GM18526 (cell line): ENCODE data around the gene ARL13B.
A peak's percentile ranks its signal among the peaks of the same experiment; 100 is the strongest.

ENCODE experiments used
- POLR2A ChIP-seq: IDR thresholded peaks from 3 replicates; pipeline ENCODE4 v1.6.1; 2011; ENCODE audit not compliant: insufficient read length; ENCODE audit errors: extremely low read depth

Gene ARL13B

DNA sequence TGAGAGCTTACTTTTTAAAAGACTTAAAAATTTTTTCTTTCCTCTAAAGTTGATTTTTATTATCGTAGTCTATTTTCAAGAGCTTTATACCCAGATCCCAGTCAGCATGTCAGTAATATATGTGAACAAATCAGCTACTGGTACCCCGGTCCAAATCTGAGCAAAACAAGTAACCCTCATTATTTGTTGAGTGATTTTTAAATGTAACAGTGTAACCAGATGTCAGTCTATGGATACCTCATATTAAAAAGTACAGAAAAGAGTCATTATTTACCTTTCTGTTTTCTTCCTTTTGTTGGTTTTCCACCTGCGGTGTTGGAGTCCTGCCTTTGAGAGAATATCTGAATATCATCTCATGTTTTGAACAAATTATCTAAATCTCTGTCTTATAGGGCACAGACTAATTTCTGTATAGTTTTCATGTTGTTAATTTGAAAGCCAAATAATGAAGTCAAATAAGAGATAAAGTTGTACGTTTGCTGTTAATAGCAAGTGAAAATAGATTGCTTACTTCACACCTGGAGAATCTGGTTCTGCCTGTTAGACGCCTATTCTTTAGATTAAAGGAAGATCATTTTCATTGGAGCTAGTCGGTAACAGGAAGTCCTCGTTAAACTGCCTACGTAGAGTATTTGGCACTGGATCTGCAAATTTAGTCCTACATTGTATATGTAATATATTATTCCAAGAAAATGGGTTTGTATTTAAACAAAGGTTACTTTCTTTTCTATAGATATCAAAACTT lies 48.3 kb downstream of the ARL13B start, which contains the start of gene STX19:
TSS of gene STX19 (minus strand) at position 505 of the 745 bp plus-strand sequence. CDS start 13,328 bp downstream, outside the sequence.
- TF ChIP-seq POLR2A: no peak

DNA sequence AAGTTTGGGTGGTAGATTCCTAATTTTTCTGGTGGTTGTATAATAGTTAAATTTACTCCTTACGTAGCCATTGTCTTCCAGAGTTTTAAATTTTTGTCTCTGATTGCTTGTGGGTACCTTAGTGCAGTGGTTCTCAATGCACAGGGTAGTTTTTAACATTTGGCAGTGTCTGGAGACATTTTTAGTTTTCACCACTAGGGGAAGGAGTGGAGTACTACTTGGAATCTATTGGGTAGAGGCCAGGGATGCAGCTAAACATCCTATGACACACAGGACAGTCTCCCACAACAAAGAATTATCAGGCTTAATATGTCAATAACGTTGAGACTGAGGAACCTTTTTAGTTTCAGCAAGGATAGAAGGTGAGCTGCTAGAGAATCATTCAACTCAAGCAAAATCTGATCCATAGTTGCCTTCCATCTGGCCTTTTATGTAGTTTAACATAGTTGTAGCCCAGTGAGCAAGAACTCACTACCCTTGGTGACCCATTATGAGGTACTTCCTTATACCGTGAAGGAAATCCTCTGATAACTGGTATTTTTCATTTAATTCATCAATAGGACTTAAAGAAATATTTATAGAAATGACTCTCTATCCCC lies 57.1 kb downstream of the ARL13B start:
- TF ChIP-seq POLR2A: no peak

DNA sequence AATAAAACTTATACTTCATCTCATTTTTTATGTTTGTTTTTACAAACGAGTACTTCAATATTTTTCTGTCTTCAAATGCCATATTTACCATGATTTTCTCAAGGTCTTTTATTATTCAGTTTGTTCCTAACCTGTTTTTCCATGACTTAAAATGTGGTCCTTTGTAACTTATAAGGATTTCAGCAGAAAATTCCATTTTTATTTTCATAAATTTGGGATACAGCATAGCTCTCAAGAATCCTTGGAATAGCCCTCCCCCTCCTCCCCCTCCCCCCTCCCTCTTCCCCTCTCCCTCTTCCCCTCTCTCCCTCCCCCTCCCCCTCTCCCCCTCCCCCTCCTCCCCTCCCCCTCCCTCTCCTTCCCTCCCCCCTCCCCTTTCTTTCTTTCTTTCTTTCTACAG lies 63.3 kb downstream of the ARL13B start:
- no peak for TF ChIP-seq POLR2A

DNA sequence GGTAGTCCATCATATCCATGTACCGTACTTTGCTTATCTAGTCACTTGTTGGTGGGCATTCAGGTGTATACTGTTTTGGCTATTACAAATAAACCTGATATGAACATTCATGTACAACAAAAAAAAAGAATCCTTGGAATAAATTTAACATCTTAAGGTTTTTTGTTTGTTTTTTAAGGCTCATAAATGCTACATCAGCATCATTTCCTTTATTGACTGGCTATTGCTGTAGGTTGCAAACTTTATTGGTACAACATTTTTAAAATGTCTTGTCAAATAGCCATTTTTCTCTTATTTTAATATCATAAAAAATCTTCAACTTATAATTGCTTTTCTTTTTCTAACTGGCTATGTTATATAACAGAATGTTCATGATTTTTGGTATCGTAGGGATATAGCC lies 66.6 kb downstream of the ARL13B start:
- no peak for TF ChIP-seq POLR2A

- no peak for TF ChIP-seq POLR2A
These were observed 69.3 kb downstream of the ARL13B start for GRCh38 chr3:94049267-94049666.

GRCh38 chr3:94050546-94050945 lies 70.6 kb downstream of the ARL13B start:
- no peak for TF ChIP-seq POLR2A

DNA sequence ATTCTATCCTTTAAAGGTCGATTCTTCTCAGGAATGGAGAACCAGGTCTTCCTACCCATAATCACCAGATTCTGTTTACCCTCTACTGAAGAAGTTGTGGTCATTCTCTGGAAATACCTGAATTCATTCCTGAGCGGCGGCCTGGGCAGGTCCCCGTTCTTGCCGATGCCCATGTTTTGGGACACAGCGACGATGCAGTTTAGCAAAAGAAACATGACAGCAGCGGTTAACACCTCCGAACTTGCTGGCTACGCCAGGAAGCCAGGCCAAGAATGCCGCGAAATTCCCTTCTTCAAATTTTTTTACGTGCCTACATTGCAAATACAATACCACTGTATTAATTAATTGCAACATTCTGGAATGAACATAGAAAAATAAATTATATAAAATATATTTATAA lies 81.3 kb downstream of the ARL13B start:
- TF ChIP-seq POLR2A: no peak

- peak; percentile 53 for TF ChIP-seq POLR2A
These were observed 82.8 kb downstream of the ARL13B start, which contains the start of the genes DHFR2 and NSUN3 for GRCh38 chr3:94062513-94063404. TSS of gene DHFR2 (minus strand) at chr3:94062916. CDS start at chr3:94061511, 1,405 bp downstream. TSS of gene NSUN3 (plus strand) at chr3:94063061. CDS start at chr3:94063127, 66 bp downstream.

DNA sequence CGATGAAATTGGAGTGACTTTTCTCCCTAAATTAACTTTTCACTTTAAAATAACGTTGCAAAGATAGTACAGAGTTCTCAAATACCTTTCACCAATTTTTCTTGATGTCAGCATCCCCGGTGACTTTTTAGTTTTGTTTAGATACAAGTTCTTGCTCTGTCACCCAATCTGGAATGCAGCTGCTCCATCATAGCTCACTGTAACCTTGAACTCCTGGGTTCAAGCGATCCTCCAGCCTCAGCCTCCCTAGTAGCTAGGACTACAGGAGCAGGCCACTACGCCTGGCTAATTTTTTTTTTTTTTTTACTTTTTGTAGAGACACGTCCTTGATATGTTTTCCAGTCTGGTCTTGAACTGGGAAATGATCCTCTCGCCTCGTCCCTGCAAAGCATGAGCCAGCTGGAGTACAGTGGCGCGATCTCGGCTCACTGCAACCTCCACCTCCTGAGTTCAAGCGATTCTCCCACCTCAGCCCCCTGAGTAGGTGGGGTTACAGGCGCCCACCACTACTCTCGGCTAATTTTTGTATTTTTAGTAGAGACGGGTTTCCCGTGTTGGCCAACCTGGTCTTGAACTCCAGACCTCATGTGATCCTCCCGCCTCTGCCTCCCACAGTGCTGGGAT lies 83.7 kb downstream of the ARL13B start:
- no peak for TF ChIP-seq POLR2A

GRCh38 chr3:94064243-94064860 lies 84.4 kb downstream of the ARL13B start:
- TF ChIP-seq POLR2A: no peak

DNA sequence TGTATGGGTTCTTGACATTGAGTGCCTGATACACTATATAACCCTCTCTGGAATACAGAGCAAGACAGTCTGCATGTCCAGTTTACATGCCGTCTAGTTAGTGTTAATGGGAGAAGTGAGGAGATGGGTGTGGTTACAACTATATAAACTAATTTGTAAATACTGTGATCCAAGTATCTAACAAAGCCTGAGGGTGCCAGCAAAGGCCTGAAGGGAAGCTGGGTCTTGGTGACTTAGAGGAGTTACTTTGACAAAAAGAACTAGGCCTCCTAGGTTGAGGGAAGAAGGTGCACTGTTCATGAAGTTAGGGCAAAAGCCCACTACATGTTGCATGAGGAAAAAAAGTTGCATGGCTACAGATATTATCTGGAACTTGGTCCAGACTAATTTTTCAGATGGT lies 85.2 kb downstream of the ARL13B start:
- TF ChIP-seq POLR2A: no peak

DNA sequence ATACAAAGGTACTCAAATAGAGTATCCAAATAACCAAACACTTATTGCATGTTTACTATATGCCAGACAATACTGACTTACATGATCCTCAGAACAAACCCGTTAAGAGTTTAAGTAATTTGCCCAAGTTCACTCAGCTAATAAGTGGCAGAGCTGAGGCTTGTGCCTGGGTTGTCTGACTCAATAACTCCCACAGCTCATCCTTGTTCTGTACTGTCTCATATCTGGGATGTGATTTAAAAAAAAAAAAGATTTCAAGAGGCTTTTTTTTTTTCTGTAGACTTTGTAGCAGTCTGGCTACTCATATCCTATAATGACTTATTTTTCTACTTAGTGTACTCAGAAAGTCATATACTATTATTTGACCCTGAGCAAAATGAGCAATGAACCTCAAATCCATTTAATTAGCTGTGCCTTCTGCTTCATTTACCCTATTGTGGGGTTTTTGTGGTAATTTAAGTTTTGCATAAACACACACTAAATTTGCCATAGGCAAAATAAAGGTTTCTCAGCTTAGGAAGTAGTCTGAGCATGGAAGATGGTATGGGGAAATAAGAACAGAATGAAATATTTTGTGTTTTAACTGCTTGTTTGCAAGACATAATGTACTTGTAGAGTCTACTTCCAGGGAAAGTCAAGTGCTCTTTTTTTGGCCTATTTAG lies 86.0 kb downstream of the ARL13B start:
- no peak for TF ChIP-seq POLR2A

DNA sequence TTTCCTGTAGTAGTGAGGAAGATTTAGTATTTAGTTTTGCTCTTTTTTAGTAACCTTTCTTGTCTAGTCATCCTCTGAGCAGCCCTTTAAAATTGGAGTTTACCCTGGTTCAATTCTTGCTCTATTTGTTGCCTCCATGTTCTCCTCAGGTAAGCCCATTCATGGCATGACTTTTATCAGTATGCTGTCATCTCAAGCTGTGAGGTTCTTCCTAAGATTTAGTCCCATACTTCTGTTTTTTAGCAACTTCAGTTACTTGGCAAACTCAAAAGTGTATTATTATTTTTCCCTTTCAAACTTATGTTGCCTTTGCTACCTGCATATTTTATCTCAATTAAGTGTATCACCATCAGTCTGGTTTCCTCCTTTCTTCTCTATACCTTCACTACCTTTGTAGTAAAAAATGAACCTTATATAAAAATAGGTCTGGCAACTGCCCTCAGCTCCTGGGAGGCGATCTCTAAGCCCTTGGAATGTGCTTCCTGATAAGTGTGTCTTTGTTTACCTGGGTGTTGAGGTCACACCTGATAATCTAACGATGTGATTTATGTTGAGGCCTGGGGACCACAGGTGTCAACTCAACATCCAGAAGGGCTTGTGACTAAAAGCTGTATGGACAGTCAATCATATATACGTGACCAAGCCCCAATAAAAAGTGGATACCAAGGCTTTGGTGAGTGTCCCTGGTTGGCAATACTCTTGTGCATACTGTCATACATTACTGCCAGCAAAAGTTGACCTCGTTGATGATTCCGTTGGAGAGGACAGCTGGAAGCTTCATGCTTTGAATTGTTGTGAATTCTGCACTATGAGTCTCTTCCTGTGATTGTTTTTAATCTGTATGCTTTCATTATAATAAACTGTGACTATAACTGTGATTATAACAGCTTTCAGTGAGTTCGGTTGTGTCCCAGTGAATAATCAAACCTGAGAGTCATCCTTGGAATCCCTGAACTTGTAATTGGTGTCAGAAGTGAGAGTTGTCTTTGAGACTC lies 86.8 kb downstream of the ARL13B start:
- no peak for TF ChIP-seq POLR2A
